Activated CD8-positive, alpha-beta memory T cell treated with anti-CD3 and anti-CD28 coated beads for 48 hours (primary cell): ENCODE results near the gene USH1G.
"Not testable (repeated sequence)": the region's sequence is repeated elsewhere in the genome, so short reads cannot be mapped to it uniquely, and the experiment has no call there.

ENCODE experiments used
- DNase-seq, 3 experiments: peaks; one replicate each; pipeline ENCODE4 v3.0.0-alpha.2; 2020; ENCODE audit warnings: low read depth in 2 of 3, low spot score in 2 of 3

The USH1G gene

GRCh38 chr17:74906214-74906793 lies 16.8 kb downstream of the USH1G start:
- not testable (repeated sequence) for DNase-seq

DNA sequence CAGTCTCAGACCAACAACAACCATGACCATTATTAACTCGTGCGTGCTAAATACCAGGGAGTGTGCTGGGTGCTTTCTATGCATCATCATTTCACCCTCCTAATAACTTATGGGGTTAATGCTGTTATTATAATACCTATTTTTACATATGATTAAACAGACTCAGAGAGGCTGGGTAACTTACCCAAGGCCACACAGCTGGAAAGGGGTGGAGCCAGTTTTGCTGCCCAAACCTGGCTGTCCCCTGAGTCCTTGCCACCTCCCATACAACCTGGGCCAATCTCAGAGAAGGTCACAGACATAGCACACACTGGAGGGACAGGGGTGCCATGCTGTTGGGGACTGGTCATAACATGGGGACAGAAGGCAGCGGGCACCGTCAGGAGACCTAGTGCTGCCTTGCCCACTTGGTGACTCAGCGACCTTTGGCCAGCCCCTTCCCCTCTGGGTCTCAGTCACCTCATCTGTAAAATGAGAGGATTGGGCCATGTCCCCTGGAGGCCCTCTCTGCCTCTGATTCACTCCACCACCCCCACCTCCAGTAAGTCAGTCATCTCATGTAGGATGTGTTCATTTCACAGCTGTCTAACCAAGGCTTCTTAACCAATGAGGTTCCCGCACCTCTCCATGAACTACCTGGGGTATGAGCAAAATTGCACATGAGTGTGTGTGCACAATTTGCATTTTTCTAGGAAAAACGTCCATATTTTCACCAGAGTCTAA lies 18.2 kb downstream of the USH1G start:
- no peak for DNase-seq

DNA sequence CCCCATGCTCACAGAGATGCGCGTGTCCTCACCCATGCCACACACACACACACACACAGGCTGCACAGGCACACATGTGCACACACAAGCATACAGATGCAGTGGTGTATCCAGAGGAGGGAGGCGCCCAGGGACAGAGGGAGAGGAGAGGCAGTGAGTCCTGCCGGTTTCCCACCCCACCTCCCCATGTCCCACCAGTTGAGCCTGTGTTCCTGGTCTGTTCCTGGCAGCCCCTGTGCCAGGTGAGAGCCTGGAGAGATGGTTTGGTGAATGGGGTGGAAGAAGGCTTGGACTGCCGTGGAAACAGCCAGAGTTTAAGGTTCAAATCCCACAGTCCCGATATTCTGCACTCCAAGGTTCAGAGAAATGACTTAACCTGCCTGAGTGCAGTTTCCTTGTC lies 19.4 kb downstream of the USH1G start:
- no peak for DNase-seq

DNA sequence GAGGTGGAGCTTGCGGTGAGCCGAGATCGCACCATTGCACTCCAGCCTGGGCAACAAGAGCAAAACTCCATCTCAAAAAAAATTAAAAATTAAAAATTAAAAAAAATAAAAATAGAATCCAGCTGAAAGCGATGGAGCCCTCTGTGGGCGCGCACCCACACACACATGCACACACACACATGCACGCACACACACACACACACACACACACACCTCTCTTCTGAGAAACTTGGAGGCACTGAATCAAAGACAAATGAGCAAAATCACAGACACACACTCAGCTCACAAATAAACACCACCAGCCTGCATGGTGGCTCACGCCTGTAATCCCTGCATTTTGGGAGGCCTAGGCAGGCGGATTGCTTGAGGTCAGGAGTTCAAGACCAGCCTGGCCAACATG lies 20.0 kb downstream of the USH1G start:
- DNase-seq = no peak

DNA sequence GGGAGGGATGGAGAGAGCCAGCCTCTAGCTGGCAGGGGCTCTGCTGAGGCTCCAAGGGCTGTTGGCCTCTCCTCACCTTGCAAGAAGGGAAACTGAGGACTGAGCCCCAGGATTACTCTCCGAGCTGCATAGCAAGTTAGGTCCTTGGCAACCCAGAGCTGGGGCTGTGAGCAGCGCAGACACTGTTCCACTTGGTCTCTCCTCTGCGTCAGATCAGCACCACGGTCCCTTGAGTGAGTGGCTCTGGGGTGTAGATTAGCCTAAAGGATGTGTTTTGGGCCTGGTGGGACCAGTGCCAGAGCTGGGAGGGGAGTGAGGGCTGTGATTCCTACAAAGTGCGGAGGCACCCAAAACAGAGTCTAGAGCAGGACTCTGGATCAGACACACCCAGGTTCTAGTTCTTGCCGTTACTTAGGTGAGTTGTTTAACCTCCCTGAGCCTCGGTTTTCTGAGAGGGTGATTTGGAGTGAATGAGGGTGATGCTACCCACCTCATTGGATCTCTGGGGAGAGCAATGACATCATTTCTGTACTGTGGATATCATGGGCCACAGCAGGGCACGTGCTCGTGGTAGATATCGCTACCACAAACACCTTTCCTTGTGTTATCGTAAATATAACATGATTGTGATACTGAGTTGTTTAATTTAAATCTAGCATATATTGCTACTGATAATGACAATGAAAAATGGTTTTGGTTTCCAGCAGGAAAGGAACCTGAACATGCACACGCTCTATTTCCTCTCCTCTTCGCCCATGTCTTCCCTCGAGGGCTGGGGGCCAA lies 21.5 kb downstream of the USH1G start:
- DNase-seq = no peak

GRCh38 chr17:74900208-74900607 lies 22.8 kb downstream of the USH1G start:
- no peak for DNase-seq

DNA sequence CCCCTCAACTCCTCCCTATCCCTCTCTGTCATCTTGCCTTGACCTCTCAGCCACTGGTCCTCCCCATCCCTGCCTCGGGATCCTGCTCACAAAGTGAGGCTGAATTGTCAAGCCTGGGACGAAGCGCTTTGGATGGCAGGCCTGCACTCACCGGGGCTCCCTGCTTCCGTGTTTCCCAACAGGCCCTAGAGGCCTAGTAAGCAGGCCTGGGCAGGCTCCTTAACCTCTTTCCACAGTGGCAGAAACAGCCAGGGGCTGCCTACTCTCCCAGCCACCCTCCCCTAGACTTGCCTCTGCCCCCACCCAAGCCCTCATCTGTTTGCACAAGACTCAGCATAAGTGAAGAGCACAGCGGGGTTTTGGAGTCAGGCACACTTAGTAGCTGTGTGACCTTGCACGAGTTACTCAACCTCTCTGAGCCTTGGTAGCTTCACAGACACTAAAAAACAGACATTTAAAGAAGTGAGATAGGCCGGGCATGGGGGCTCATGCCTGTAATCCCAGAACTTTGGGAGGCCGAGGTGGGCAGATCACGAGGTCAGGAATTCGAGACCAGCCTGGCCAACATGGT lies 24.6 kb downstream of the USH1G start:
- DNase-seq = no peak

DNA sequence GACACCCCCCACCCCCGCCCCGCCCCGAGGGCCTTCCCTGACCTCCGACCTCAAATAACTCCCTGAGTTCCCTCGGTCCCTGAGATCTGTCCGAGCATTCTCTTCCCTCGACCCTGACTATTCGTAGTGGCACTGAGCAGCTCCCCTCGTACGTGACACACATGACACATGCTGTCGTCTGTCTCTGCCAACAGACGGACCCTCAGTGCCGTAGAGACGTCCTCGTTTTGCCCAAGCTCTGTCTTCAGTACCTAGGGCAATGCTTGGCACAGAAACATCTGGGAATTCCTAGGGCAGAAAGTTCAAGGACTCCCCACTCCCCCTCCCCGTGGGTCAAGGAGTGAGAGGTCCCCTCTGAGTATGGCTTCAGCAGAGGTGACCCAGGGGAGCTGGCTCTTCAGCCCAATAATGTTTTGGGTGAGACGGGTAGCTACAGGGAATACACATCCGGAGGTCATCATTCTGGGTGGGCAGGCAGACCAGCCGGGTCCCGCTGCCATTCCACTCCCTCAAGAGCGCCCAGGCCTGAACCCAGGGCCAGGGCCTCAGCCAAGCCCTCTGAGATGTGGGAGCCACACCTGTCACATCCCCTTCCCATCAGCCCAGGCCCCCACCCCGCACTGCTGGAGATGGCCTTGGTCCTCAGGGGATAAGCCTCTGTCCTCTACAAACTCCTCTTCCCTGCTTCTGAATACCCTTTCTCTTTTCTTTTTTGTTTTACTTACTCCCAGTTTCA lies 29.0 kb downstream of the USH1G start:
- DNase-seq = no peak

- DNase-seq = no peak
Measured at GRCh38 chr17:74892974-74893911, 29.8 kb downstream of the USH1G start, which contains the start of gene FADS6. Gene FADS6, minus strand, starts transcription at chr17:74893633. Its CDS starts 38 bp downstream, at chr17:74893595.

GRCh38 chr17:74892013-74892841 lies 30.8 kb downstream of the USH1G start:
- no peak for DNase-seq

DNA sequence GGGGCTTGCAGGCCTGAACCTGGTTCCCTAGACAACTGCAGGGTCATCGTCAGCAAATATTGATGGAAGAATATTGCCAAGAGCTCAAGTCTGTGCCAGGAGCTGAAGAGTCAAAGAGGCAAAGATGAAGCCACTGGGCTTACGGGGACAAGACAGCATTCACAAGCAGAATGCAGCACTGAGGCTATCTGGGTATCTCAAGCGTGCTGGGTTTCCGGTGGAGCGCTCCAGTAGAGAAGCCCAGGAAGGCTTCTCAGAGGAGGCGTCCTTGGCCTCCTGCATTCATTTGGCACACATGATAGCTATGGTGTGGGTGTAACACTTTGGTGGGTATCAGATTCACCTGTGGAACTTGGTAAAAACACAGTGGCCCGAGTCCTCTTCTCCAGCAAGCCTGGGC lies 32.5 kb downstream of the USH1G start:
- DNase-seq = no peak

DNA sequence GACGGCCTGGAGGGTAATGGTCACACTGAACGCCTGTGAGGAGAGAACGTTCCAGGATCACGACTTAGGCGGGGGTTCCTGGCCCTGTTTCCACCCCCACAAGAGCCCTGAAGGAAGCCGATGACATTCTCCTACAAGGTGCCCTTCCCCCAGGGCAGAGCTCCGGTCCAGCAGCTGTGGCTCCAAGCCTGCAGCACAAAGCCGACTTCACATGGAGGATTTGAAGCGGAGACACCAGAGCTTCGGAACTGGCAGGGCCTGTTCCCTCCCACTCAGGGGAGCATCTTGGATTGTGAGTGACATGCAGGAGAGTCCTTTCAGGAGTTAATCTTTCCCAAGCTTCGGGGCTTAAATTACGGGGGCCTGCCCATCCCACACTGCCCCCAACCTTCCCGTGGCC lies 34.6 kb downstream of the USH1G start:
- no peak for DNase-seq

DNA sequence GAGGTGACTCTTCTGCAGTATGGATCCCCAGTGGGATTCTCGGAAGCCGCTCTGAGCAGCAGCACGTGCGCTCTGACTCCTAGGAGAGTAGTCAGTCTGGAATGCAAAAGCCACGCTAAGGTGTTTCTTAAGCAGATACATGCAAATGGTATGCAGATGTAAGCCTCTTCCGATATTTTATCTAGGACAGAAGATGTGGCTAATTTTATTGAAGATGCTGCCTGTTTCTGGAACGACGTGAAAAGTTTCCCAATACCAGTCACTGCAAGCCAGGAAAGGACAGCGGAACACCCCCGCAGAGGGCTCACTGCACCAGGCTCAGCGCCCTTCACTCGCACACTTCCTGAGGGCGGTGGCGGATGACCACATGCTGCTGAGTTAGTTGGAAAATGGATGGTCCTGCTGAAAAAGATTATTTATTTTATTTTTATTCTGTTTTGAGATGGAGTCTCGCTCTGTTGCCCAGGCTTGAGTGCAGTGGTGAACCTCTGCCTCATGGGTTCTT lies 39.8 kb downstream of the USH1G start:
- no peak for DNase-seq

GRCh38 chr17:74882517-74883240 lies 40.4 kb downstream of the USH1G start:
- no peak for DNase-seq

GRCh38 chr17:74881073-74881472 lies 42.0 kb downstream of the USH1G start:
- DNase-seq = no peak

DNA sequence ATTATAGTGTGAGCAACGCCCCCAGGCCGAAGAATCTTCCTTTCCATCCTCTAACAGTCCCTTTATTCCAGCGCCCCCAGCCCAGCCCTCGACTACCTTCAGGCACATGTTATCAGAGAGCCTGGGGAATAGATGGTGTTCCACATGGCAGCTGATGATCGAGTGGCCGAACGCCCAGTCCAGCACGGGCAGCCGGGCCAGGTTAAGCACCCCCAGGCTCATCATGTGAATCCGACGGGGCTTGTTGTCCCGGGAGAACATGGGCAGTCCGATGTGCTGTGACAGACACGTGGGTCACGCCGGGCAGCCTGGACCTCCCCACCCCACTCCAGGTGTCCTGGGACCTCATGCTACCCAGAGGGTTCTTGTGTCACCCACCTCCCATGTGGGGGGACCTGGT lies 43.7 kb downstream of the USH1G start:
- no peak for DNase-seq

- DNase-seq = no peak
Measured at GRCh38 chr17:74878658-74879057, 44.4 kb downstream of the USH1G start.
